Spleen (tissue), 11 donors: ENCODE data around the gene GNB1. TPM values are rescaled to one million over a fixed set of nuclear protein-coding genes. Genes with fewer than 3 reads are reported as not detected.

Experiments used
- DNase-seq: peaks from one replicate; pipeline ENCODE4 v3.0.0-alpha.2; 2020
- H3K27ac ChIP-seq, 8 donors: fragments of 200-600 bp; sonication (generic) in 7 of 8; 1 replicate in 4 of 8; 2 replicates in 4 of 8; pipeline versions ENCODE4 v1.5.0 to v1.8.0; 2016 to 2021; ENCODE audit warnings: inconsistent platforms in 4 of 8, mild to moderate bottlenecking in 4 of 8, moderate library complexity in 1 of 8
- H3K27me3 ChIP-seq, 7 donors: fragments of 200-600 bp; sonication (generic) in 6 of 7; replicated peaks in 1 of 7; 1 replicate in 4 of 7; 2 replicates in 3 of 7; pipeline versions ENCODE4 v1.5.0 to v1.8.0; 2016 to 2021; ENCODE audit warnings: inconsistent platforms in 3 of 7, mild to moderate bottlenecking in 1 of 7
- H3K36me3 ChIP-seq, 6 donors: fragments of 200-600 bp; sonication (generic) in 5 of 6; 1 replicate in 4 of 6; 2 replicates in 2 of 6; pipeline versions ENCODE4 v1.5.0 to v1.8.0; 2016 to 2021; ENCODE audit warnings: inconsistent platforms in 2 of 6
- H3K4me1 ChIP-seq, 6 donors: fragments of 200-600 bp; sonication (generic) in 5 of 6; 1 replicate in 3 of 6; 2 replicates in 3 of 6; pipeline versions ENCODE4 v1.5.0 to v1.8.0; 2016 to 2021; ENCODE audit warnings: inconsistent platforms in 3 of 6
- H3K4me3 ChIP-seq, 8 donors: fragments of 200-600 bp; sonication (generic) in 7 of 8; 1 replicate in 4 of 8; 2 replicates in 4 of 8; pipeline versions ENCODE4 v1.5.0 to v1.8.0; 2016 to 2021; ENCODE audit warnings: inconsistent platforms in 4 of 8, mild to moderate bottlenecking in 4 of 8, moderate library complexity in 2 of 8
- H3K9me3 ChIP-seq, 8 donors: fragments of 200-600 bp; sonication (generic) in 7 of 8; 1 replicate in 4 of 8; 2 replicates in 4 of 8; pipeline versions ENCODE4 v1.5.0 to v1.8.0; 2016 to 2021; ENCODE audit warnings: inconsistent platforms in 4 of 8
- POLR2A ChIP-seq, 3 donors: fragments of 450-650 bp; IDR thresholded peaks; one replicate each; pipeline ENCODE4 v1.5.1; 2017; ENCODE audit warnings: antibody characterized with exemption in 3 of 3, mild to moderate bottlenecking in 1 of 3
- POLR2AphosphoS5 ChIP-seq, 3 donors: sonication (generic); formaldehyde crosslinking; IDR thresholded peaks; one replicate each; pipeline ENCODE4 v1.5.1; 2017; ENCODE audit warnings: antibody characterized with exemption in 3 of 3
- WGBS, 5 donors: extraction: QIAGEN DNeasy Blood & Tissue Kit in 3 of 5; methylation state at CpG; one replicate each; pipeline versions ENCODE4 v1.1.5 to v1.1.7; 2013 to 2018; 5-methylcytosine and 5-hydroxymethylcytosine counted together
- intact Hi-C: fragments of 100-400 bp; cut with DNase I; formaldehyde crosslinking; loops from one replicate; pipeline ENCODE4 v1.15.0; 2023; ENCODE audit warnings: low total_unique reads
- polyA plus RNA-seq, 3 donors: library from polyadenylated mRNA; stranded (reverse); fragments of 200-250 nt; gene quantifications; one replicate each; pipeline ENCODE4 v1.2.1, GENCODE V29; 2013
- total RNA-seq, 7 donors: library from RNA; depleted of rRNA in 3 of 7; stranded (reverse); fragments of >200 nt in 3 of 7; fragmentation: NEBNext Ultra II Directional in 4 of 7; extraction: Animal tissue kit (Norgen Biotek cat#: 25700) in 4 of 7; gene quantifications; one replicate each; pipeline versions ENCODE4 v1.1.0 to v1.2.1, GENCODE V29; 2016 to 2021
- TF ChIP-seq, protein P1 (sequence below), 11 experiments: fragments of 200-600 bp in 7 of 11; fragments of 450-650 bp in 4 of 11; sonication (generic) in 4 of 11; IDR thresholded peaks in 8 of 11; conservative IDR thresholded peaks in 3 of 11; 1 replicate in 7 of 11; 2 replicates in 4 of 11; pipeline versions ENCODE4 v1.4.0 to v1.8.0; 2016 to 2021; ENCODE audit warnings: antibody characterized with exemption in 11 of 11, inconsistent platforms in 4 of 11, mild to moderate bottlenecking in 1 of 11
- donor health status: healthy with polysubstance abuse.
- donor health status: DM: no; HTN: no; CAD: no; lungs with moderate emphysema.
- donor health status: DM: no; HTN: no; CAD: no.
- donor health status: Bipolar disorder and iron deficiency.
- donor health status: healthy.
- donor health status: DM: no; HTN: no; CAD: no.
- donor health status: DM: yes; HTN: yes; CAD: no.

GNB1 gene
- total and polyA plus RNA-seq, 10 donors, result 76.0 to 304 (median 214) TPM

DNA sequence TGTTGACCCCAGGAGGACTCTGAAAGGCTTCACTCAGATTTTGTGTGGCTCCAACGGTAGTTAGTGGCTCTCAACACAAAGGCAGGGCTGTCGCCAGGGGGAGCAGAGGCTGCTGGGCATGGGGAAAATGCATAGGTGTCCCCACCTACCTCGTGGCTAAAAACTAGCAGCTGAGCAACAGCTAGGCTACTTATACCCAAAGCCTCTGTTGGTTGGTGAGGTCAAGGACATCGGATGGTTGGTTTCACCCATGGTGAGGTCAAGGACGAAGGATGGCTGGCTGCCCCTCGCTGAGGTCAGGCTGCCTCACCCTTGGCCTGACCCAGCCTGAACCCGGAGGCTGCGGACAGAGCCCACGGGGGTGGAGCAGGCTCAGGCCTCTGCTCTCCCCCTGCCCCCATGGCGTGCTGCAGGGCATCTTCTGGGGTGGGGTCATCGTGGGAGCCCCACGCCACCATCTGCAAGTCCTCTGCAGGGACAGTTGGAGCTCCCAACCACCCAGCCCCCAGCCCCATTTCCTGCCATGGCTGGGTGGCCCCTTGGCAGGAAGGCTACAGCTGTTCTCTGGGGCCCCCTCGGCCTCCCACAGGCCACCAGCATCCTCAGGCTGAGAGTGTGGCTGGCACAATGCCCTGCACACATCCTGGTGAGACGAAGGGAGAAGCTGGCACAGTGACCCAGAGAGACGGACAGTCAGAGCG is 8.5 kb upstream of the GNB1 start:
- Histone ChIP-seq H3K36me3 (no peaks in the 10 kb centered on the region), H3K4me3 (no peak overlapping the region), H3K4me1 (peaks cover 7 to 54% (median 27%) of the 10 kb centered on the region in 6 donors), H3K27ac (no peak overlapping the region), H3K27me3 (peaks cover 0 to 10% (median 0%) of the 10 kb centered on the region in 7 donors), H3K9me3 (no peaks in the 10 kb centered on the region)
- intact Hi-C loops, result loop anchor here (10.0 kb wide), 1 partner anchor 115 kb away; no protein-coding TSS in a partner anchor
- DNase-seq, result no peak
- WGBS, 5 donors, result 12 to 29% (median 21%) methylated on average over 10 to 16 of the region's 16 CpGs
- TF ChIP-seq POLR2A (IDR thresholded peaks at IDR 0.05) (no peak), POLR2AphosphoS5 (IDR thresholded peaks at IDR 0.05) (no peak)
- TF ChIP-seq, protein P1, sequence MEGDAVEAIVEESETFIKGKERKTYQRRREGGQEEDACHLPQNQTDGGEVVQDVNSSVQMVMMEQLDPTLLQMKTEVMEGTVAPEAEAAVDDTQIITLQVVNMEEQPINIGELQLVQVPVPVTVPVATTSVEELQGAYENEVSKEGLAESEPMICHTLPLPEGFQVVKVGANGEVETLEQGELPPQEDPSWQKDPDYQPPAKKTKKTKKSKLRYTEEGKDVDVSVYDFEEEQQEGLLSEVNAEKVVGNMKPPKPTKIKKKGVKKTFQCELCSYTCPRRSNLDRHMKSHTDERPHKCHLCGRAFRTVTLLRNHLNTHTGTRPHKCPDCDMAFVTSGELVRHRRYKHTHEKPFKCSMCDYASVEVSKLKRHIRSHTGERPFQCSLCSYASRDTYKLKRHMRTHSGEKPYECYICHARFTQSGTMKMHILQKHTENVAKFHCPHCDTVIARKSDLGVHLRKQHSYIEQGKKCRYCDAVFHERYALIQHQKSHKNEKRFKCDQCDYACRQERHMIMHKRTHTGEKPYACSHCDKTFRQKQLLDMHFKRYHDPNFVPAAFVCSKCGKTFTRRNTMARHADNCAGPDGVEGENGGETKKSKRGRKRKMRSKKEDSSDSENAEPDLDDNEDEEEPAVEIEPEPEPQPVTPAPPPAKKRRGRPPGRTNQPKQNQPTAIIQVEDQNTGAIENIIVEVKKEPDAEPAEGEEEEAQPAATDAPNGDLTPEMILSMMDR (IDR thresholded peaks at IDR 0.05 in 8 of 11, conservative IDR thresholded peaks at IDR 0.05 in 3 of 11), result peak in 1 of 11 experiments; percentile 20

DNA sequence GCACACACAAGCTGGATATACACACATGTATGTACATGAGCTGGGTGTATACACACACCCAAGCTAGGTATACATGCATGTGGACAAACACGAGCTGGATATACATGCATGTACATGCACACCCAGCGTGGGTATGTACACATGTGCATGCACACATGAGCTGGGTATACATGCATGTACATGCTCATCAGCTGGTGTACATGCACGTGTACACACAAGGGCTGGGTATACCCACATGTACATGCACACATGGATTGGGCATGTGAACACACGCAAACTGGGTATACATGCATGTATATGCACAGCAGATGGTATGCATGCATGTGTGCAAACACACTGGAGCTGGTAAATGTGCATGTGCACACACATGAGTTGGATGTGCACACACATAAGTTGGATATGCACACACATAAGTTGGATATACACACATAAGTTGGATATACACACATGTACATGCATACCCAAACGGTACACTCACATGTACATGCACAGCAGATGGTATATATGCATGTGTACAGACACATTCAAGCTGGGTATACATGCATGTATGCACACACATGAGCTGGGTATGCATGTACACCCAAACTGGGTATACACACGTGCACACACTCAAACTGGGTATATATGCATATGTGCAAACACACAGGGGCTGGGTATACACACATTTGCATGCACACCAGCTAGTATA is 7.5 kb upstream of the GNB1 start:
- DNase-seq, result no peak
- Histone ChIP-seq H3K27ac (no peak overlapping the region), H3K9me3 (no peaks in the 10 kb centered on the region), H3K27me3 (peaks cover 0 to 10% (median 0%) of the 10 kb centered on the region in 7 donors), H3K4me1 (peaks cover 10 to 64% (median 35%) of the 10 kb centered on the region in 6 donors), H3K4me3 (no peak overlapping the region), H3K36me3 (no peaks in the 10 kb centered on the region)
- TF ChIP-seq, protein P1 (IDR thresholded peaks at IDR 0.05 in 8 of 11, conservative IDR thresholded peaks at IDR 0.05 in 3 of 11), result no peak
- TF ChIP-seq POLR2A (IDR thresholded peaks at IDR 0.05), result no peak
- intact Hi-C loops, result loop anchor here (10.0 kb wide), 1 partner anchor 114 kb away; no protein-coding TSS in a partner anchor
- 88 to 96% (median 93%) methylated on average over 6 of the region's 6 CpGs for WGBS, 5 donors

DNA sequence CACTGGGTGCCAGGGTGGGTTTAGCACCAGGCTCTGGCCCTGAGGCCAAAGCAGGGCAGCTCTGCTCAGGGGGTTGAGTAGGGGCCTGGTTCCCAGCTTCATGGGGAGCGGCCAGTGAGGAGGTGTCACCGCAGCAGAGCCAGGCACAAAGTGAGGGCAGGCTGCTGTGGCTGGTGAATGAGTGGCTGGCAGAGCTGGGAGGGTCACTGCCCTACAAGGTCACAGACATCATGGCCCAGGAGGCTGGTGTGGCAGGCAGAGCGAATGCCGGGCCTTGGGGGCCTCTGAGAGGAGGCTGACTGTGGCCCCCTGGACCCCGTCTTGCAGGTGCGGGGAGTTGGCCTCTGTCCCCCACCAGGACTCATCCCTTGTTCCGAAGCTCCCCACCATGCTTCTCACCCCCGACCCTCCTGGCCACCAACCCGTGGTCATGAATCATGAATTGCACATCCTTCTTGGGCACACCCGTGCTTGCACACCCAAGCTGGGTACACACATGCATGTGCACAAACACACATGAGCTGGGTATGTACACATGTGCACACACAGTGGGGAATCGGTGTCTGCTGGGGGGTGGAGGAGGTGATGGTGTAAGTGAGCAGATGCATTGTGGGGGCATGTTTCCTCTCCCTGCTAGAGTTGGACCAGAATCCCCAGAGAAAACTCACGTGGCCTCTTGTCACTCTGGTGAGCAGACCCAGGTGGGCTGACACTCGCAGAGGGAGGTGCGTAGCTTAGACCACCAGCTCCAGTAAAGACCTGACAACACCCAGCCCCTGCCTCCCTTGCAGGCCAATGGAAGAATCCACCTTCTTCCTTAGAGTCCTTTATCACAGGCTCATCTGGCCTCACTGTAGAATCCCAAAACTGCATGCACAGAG is 4.8 kb upstream of the GNB1 start:
- Histone ChIP-seq H3K27me3 (peaks cover 0 to 10% (median 0%) of the 10 kb centered on the region in 7 donors), H3K4me3 (no peak overlapping the region), H3K9me3 (no peaks in the 10 kb centered on the region), H3K4me1 (peaks cover 19 to 81% (median 51%) of the 10 kb centered on the region in 6 donors), H3K36me3 (no peaks in the 10 kb centered on the region), H3K27ac (no peak overlapping the region)
- TF ChIP-seq POLR2AphosphoS5 (IDR thresholded peaks at IDR 0.05), result peak; percentile 1 to 25 (median 6)
- TF ChIP-seq, protein P1 (IDR thresholded peaks at IDR 0.05 in 8 of 11, conservative IDR thresholded peaks at IDR 0.05 in 3 of 11), result no peak
- 70 to 77% (median 75%) methylated on average over 13 to 14 of the region's 14 CpGs for WGBS, 5 donors
- peak; percentile 76 for DNase-seq
- intact Hi-C loops, result loop anchor here (10.0 kb wide), 1 partner anchor 111 kb away; no protein-coding TSS in a partner anchor
